GM12891 (cell line): ENCODE measurements around the gene STRADB.

Source experiments
- POLR2A ChIP-seq: IDR thresholded peaks from 2 replicates; pipeline ENCODE4 v1.6.1; 2011; ENCODE audit warnings: low read depth, low read length, control low read depth
- POLR2AphosphoS5 ChIP-seq: IDR thresholded peaks from 2 replicates; pipeline ENCODE4 v1.6.1; 2011; ENCODE audit warnings: low read depth, low read length, control low read depth
- POU2F2 ChIP-seq: IDR thresholded peaks from 2 replicates; pipeline ENCODE4 v1.6.1; 2011; ENCODE audit warnings: low read depth, mild to moderate bottlenecking, control low read depth, low read length, moderate library complexity
- TAF1 ChIP-seq: IDR thresholded peaks from 2 replicates; pipeline ENCODE4 v1.6.1; 2011; ENCODE audit warnings: low read depth, low read length, control low read depth

DNA sequence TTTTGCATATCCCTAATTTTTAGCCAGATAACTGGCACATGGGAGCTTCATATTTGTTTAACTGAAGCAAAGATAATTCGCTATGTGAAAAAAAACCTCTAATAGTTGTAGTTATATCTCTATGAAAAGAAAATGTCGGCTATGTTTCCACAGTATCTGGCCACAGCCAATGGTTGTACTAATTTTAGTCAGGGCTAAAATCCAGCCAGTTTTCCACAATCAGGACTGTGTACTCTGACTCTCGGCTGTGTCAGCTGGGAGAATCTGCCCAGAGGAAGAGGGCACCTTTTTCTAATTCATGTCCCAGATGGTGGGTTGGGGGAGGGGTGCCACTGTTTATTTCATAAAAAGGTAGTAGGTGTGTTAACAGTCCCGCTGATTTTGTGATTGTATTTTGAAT, 38.8 kb downstream of the STRADB start:
- TF ChIP-seq POLR2A (no peak), POLR2AphosphoS5 (no peak), POU2F2 (no peak), TAF1 (no peak)
